IPS-18c (cell line): ENCODE results near the gene LIX1.
"Not testable (repeated sequence)": the region's sequence is repeated elsewhere in the genome, so short reads cannot be mapped to it uniquely, and the experiment has no call there.

ENCODE experiments used
- H3K4me3 ChIP-seq: 2 replicates; pipeline ENCODE4 v1.7.0; 2013; ENCODE audit warnings: low read depth, mild to moderate bottlenecking, low read length, moderate library complexity; ENCODE audit not compliant: insufficient read depth
- H3K9me3 ChIP-seq: one replicate; pipeline ENCODE4 v1.6.1; 2013; ENCODE audit warnings: mild to moderate bottlenecking, low read length, moderate library complexity; ENCODE audit not compliant: control insufficient read depth, insufficient read depth

Gene LIX1

GRCh38 chr5:97151370-97151769 lies 9.0 kb upstream of the LIX1 start:
- no peaks in the 10 kb centered on the region for H3K9me3 ChIP-seq
- H3K4me3 ChIP-seq = no peak overlapping the region

GRCh38 chr5:97150401-97150800 lies 8.0 kb upstream of the LIX1 start:
- Histone ChIP-seq H3K9me3 (no peaks in the 10 kb centered on the region), H3K4me3 (no peak overlapping the region)

- Histone ChIP-seq H3K9me3 (no peaks in the 10 kb centered on the region), H3K4me3 (no peak overlapping the region)
Observed at GRCh38 chr5:97149709-97150108, 7.3 kb upstream of the LIX1 start.

GRCh38 chr5:97148288-97148687 lies 5.9 kb upstream of the LIX1 start:
- Histone ChIP-seq H3K4me3 (no peak overlapping the region), H3K9me3 (no peaks in the 10 kb centered on the region)

GRCh38 chr5:97143704-97144103 lies 1.3 kb upstream of the LIX1 start:
- Histone ChIP-seq H3K9me3 (no peaks in the 10 kb centered on the region), H3K4me3 (no peak overlapping the region)

GRCh38 chr5:97141539-97141938 lies 872 bp downstream of the LIX1 start:
- Histone ChIP-seq H3K4me3 (no peak overlapping the region), H3K9me3 (no peaks in the 10 kb centered on the region)

GRCh38 chr5:97141031-97141430 lies 1.4 kb downstream of the LIX1 start:
- no peak overlapping the region for H3K4me3 ChIP-seq
- H3K9me3 ChIP-seq = no peaks in the 10 kb centered on the region

GRCh38 chr5:97140250-97140649 lies 2.2 kb downstream of the LIX1 start:
- not testable (repeated sequence) for H3K4me3 ChIP-seq, H3K9me3 ChIP-seq

- Histone ChIP-seq H3K9me3 (no peaks in the 10 kb centered on the region), H3K4me3 (no peak overlapping the region)
Observed at GRCh38 chr5:97136475-97136874, 5.9 kb downstream of the LIX1 start.

GRCh38 chr5:97135868-97136267 lies 6.5 kb downstream of the LIX1 start:
- no peak overlapping the region for H3K4me3 ChIP-seq
- no peaks in the 10 kb centered on the region for H3K9me3 ChIP-seq

GRCh38 chr5:97134634-97135033 lies 7.8 kb downstream of the LIX1 start:
- Histone ChIP-seq H3K4me3 (no peak overlapping the region), H3K9me3 (no peaks in the 10 kb centered on the region)

GRCh38 chr5:97133101-97133500 lies 9.3 kb downstream of the LIX1 start:
- Histone ChIP-seq H3K4me3 (no peak overlapping the region), H3K9me3 (no peaks in the 10 kb centered on the region)

GRCh38 chr5:97131921-97132320 lies 10.5 kb downstream of the LIX1 start:
- Histone ChIP-seq H3K9me3 (no peaks in the 10 kb centered on the region), H3K4me3 (no peak overlapping the region)

GRCh38 chr5:97131139-97131710 lies 11.2 kb downstream of the LIX1 start:
- no peak overlapping the region for H3K4me3 ChIP-seq
- no peaks in the 10 kb centered on the region for H3K9me3 ChIP-seq

GRCh38 chr5:97127727-97128126 lies 14.7 kb downstream of the LIX1 start:
- no peak overlapping the region for H3K4me3 ChIP-seq
- no peaks in the 10 kb centered on the region for H3K9me3 ChIP-seq

GRCh38 chr5:97125125-97125683 lies 17.2 kb downstream of the LIX1 start:
- Histone ChIP-seq H3K9me3 (no peaks in the 10 kb centered on the region), H3K4me3 (no peak overlapping the region)

GRCh38 chr5:97124335-97124734 lies 18.1 kb downstream of the LIX1 start:
- no peaks in the 10 kb centered on the region for H3K9me3 ChIP-seq
- H3K4me3 ChIP-seq = no peak overlapping the region

- H3K4me3 ChIP-seq = no peak overlapping the region
- H3K9me3 ChIP-seq = no peaks in the 10 kb centered on the region
Observed at GRCh38 chr5:97121848-97122247, 20.6 kb downstream of the LIX1 start.

GRCh38 chr5:97120195-97120594 lies 22.2 kb downstream of the LIX1 start:
- Histone ChIP-seq H3K9me3 (no peaks in the 10 kb centered on the region), H3K4me3 (no peak overlapping the region)
